Astrocyte (in vitro differentiated cells and primary cell): ENCODE measurements around the gene PLD4. TPM values are rescaled to one million over a fixed set of nuclear protein-coding genes. Genes with fewer than 3 reads are reported as not detected.
"Not testable (repeated sequence)": the region's sequence is repeated elsewhere in the genome, so short reads cannot be mapped to it uniquely, and the experiment has no call there.

Experiments used
- DNase-seq: peaks from one replicate; pipeline ENCODE4 v3.0.0-alpha.2; 2010; ENCODE audit warnings: low read depth
- FAIRE-seq: peaks from 2 replicates; lab custom pipeline; 2011; peaks lifted over from hg19 to GRCh38; lab: Jason Lieb, UNC
- H2AFZ ChIP-seq: 2 replicates; pipeline ENCODE4 v1.6.0; 2012; ENCODE audit warnings: low read depth, low read length, inconsistent platforms
- H3K27ac ChIP-seq: 2 replicates; pipeline ENCODE4 v1.5.1; 2011; ENCODE audit warnings: low read depth, low read length, inconsistent platforms
- H3K27me3 ChIP-seq: 2 replicates; pipeline ENCODE4 v1.6.0; 2011; ENCODE audit warnings: low read length, inconsistent platforms; ENCODE audit not compliant: insufficient read depth
- H3K36me3 ChIP-seq: 2 replicates; pipeline ENCODE4 v1.5.1; 2011; ENCODE audit warnings: low read length, inconsistent platforms; ENCODE audit not compliant: insufficient read depth
- H3K4me1 ChIP-seq: 2 replicates; pipeline ENCODE4 v1.5.1; 2011; ENCODE audit warnings: low read length, inconsistent platforms; ENCODE audit not compliant: insufficient read depth
- H3K4me2 ChIP-seq: 2 replicates; pipeline ENCODE4 v1.6.0; 2012; ENCODE audit warnings: low read length, inconsistent platforms
- H3K4me3 ChIP-seq: 2 replicates; pipeline ENCODE4 v1.5.1; 2011; ENCODE audit warnings: low read depth, mild to moderate bottlenecking, low read length, inconsistent platforms; ENCODE audit not compliant: insufficient read depth
- H3K79me2 ChIP-seq: 2 replicates; pipeline ENCODE4 v1.6.0; 2012; ENCODE audit warnings: mild to moderate bottlenecking, low read length, inconsistent platforms; ENCODE audit not compliant: insufficient read depth
- H3K9ac ChIP-seq: 2 replicates; pipeline ENCODE4 v1.6.0; 2012; ENCODE audit warnings: mild to moderate bottlenecking, low read length, inconsistent platforms
- H3K9me3 ChIP-seq: 2 replicates; pipeline ENCODE4 v1.5.1; 2012; ENCODE audit warnings: low read depth, mild to moderate bottlenecking, low read length, inconsistent platforms; ENCODE audit not compliant: insufficient read depth
- H4K20me1 ChIP-seq: 2 replicates; pipeline ENCODE4 v1.6.0; 2012; ENCODE audit warnings: low read length, inconsistent platforms; ENCODE audit not compliant: insufficient read depth
- H3K27ac Mint-ChIP-seq: one replicate; pipeline ENCODE4 v1.8.0; 2021; ENCODE audit warnings: mild to moderate bottlenecking, mixed read lengths; ENCODE audit not compliant: unreplicated experiment
- H3K27me3 Mint-ChIP-seq: one replicate; pipeline ENCODE4 v1.8.0; 2021; ENCODE audit warnings: low read depth, mixed read lengths; ENCODE audit not compliant: unreplicated experiment
- H3K36me3 Mint-ChIP-seq: one replicate; pipeline ENCODE4 v1.8.0; 2021; ENCODE audit warnings: low read depth, mixed read lengths; ENCODE audit not compliant: unreplicated experiment
- H3K4me1 Mint-ChIP-seq: one replicate; pipeline ENCODE4 v1.8.0; 2021; ENCODE audit warnings: low read depth, mixed read lengths; ENCODE audit not compliant: unreplicated experiment
- H3K4me3 Mint-ChIP-seq: one replicate; pipeline ENCODE4 v1.8.0; 2021; ENCODE audit warnings: mild to moderate bottlenecking, moderate library complexity, mixed read lengths; ENCODE audit not compliant: unreplicated experiment
- H3K9me3 Mint-ChIP-seq: one replicate; pipeline ENCODE4 v1.8.0; 2021; ENCODE audit warnings: mild to moderate bottlenecking, mixed read lengths; ENCODE audit not compliant: unreplicated experiment
- CTCF ChIP-seq: IDR thresholded peaks from 2 replicates; pipeline ENCODE4 v1.5.1; 2011; ENCODE audit warnings: low read depth, mild to moderate bottlenecking, inconsistent platforms, low read length, moderate library complexity; ENCODE audit not compliant: insufficient read depth
- EZH2 ChIP-seq: IDR thresholded peaks from 2 replicates; pipeline ENCODE4 v1.6.1; 2012; ENCODE audit warnings: mild to moderate bottlenecking, low read length, inconsistent platforms; ENCODE audit not compliant: insufficient read depth
- total RNA-seq: library from RNA; stranded (reverse); gene quantifications from 2 replicates; pipeline ENCODE4 v1.2.1, GENCODE V29; 2021

PLD4 gene
- total RNA-seq, 1 donor from 2014 or later = 0.14 TPM

DNA sequence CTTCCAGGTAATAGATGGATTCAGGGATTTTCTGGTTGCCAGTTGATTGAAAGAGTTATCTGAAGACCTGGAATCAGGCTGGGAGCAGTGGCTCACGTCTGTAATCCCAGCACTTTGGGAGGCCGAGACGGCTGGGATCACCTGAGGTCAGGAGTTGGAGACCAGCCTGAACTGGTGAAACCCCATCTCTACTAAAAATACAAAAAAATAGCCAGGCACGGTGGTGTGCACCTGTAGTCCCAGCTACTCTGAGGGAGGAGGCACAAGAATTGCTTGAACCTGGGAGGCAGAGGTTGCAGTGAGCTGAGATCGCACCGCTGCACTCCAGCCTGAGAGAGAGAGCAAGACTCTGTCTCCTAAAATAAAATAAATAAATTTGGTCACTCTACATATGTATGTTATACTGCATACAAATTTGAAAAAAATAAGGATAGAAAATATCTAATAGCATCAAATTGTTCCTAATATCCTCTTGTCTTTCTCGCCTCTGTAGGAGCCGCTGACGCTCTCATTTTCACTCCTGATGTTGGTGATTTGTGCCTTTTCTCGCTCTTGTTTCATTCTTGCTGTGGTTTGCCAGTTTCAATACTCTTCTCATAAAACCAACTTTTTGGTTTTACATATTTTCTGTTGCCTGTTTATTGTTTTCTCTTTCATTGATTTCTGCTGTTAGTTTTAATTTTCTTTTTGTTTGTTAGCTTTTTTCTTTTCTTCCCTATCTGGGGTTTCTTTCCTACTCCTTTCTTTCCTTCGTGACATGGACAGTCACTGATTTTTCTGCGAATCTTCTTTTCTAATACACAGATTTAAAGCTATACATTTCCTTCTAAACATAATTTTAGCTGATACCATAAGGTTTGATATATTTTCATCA is 23.8 kb upstream of the PLD4 start:
- Histone ChIP-seq H3K27ac (no peak overlapping the region), H3K4me3 (no peak overlapping the region), H3K79me2 (no peaks in the 10 kb centered on the region), H3K4me1 (no peaks in the 10 kb centered on the region), H2AFZ (no peak overlapping the region), H3K36me3 (no peaks in the 10 kb centered on the region), H3K27me3 (peaks cover 12% of the 10 kb centered on the region), H3K4me2 (no peak overlapping the region), H3K9me3 (no peaks in the 10 kb centered on the region), H3K9ac (no peak overlapping the region), H4K20me1 (peaks cover 7% of the 10 kb centered on the region)
- DNase-seq (no peak), FAIRE-seq (no peak)
- Mint-ChIP-seq H3K36me3 (peaks cover 3% of the 10 kb centered on the region), H3K27ac (no peak overlapping the region), H3K27me3 (peaks cover 20% of the 10 kb centered on the region), H3K4me1 (no peaks in the 10 kb centered on the region), H3K9me3 (peaks cover 19% of the 10 kb centered on the region), H3K4me3 (no peak overlapping the region)
- TF ChIP-seq EZH2 (no peak), CTCF (no peak)

GRCh38 chr14:104903990-104904389 is 20.7 kb upstream of the PLD4 start:
- no peak for FAIRE-seq
- Mint-ChIP-seq H3K27me3 (peaks cover 28% of the 10 kb centered on the region), H3K4me3 (no peak overlapping the region), H3K4me1 (no peaks in the 10 kb centered on the region), H3K9me3 (peaks cover 27% of the 10 kb centered on the region), H3K27ac (no peak overlapping the region), H3K36me3 (no peaks in the 10 kb centered on the region)
- Histone ChIP-seq H3K9me3 (no peaks in the 10 kb centered on the region), H3K36me3 (no peaks in the 10 kb centered on the region), H3K27me3 (peaks cover 15% of the 10 kb centered on the region), H3K4me3 (no peak overlapping the region), H3K4me1 (no peaks in the 10 kb centered on the region), H4K20me1 (no peaks in the 10 kb centered on the region), H3K27ac (no peak overlapping the region), H3K4me2 (no peak overlapping the region), H3K9ac (no peak overlapping the region), H2AFZ (no peak overlapping the region), H3K79me2 (no peaks in the 10 kb centered on the region)
- TF ChIP-seq EZH2 (no peak), CTCF (no peak)
- no peak for DNase-seq

DNA sequence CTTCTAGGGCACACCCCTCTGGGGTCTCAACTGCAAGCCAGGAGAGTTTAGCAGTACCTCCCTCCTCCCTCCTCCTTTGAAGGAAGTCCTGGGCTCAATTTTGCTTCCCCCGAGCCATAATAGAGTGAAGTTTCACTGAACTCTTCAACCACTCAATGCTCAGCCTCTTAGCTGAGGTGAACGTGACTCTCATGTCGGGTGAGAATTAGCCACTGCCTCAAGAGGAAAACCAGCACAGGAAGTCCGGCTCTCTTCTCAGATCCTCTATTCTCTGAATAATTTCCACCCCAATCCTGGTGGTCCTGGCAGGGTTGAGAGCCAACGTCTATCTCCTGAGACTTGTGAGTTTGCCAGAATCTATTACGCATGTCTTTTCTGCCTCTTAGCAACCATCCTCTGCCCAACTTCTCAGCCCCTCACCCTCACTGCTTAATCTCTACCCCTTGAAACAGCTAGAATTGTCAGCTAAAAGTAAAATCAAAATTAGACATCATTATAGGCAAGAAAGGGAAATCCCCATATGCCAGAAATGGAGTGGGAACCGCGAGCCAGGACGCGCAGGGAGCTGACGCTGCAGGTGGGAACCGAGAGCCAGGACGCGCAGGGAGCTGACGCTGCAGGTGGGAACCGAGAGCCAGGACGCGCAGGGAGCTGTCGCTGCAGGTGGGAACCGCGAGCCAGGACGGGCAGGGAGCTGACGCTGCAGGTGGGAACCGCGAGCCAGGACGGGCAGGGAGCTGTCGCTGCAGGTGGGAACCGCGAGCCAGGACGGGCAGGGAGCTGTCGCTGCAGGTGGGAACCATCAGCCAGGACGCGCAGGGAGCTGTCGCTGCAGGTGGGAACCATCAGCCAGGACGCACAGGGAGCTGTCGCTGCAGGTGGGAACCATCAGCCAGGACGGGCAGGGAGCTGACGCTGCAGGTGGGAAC is 19.8 kb upstream of the PLD4 start:
- H3K36me3 Mint-ChIP-seq, H3K4me3 ChIP-seq, H3K27ac Mint-ChIP-seq, H2AFZ ChIP-seq, FAIRE-seq, DNase-seq, H3K4me2 ChIP-seq, H3K4me1 ChIP-seq, H3K36me3 ChIP-seq, H3K9me3 ChIP-seq, H3K4me1 Mint-ChIP-seq, H3K9ac ChIP-seq, H3K79me2 ChIP-seq, H3K4me3 Mint-ChIP-seq, H4K20me1 ChIP-seq, H3K27ac ChIP-seq: not testable (repeated sequence)
- Mint-ChIP-seq H3K27me3 (peaks cover 25% of the 10 kb centered on the region), H3K9me3 (peaks cover 29% of the 10 kb centered on the region)
- H3K27me3 ChIP-seq = peaks cover 15% of the 10 kb centered on the region

- H4K20me1 ChIP-seq, DNase-seq, H3K36me3 ChIP-seq, H3K27ac Mint-ChIP-seq, H2AFZ ChIP-seq, H3K9ac ChIP-seq, H3K79me2 ChIP-seq, H3K27ac ChIP-seq, FAIRE-seq, H3K36me3 Mint-ChIP-seq, H3K9me3 ChIP-seq, H3K4me3 ChIP-seq, H3K4me1 ChIP-seq, H3K4me3 Mint-ChIP-seq, H3K4me2 ChIP-seq, H3K4me1 Mint-ChIP-seq: not testable (repeated sequence)
- Mint-ChIP-seq H3K27me3 (peaks cover 21% of the 10 kb centered on the region), H3K9me3 (peaks cover 34% of the 10 kb centered on the region)
- peaks cover 15% of the 10 kb centered on the region for H3K27me3 ChIP-seq
Observed at GRCh38 chr14:104905579-104905933, 19.1 kb upstream of the PLD4 start.
